Stimulated activated naive CD8-positive, alpha-beta T cell treated with anti-CD3 and anti-CD28 coated beads, Interleukin-15, Interleukin-2, amounts not matched to agents 100 ng/mL and 50 ng/mL, for 24 hours (primary cell): ENCODE results near the gene GTF2H4.
A peak's percentile ranks its signal among the peaks of the same experiment; 100 is the strongest.

Experiments
- H3K27ac Mint-ChIP-seq: one replicate; pipeline ENCODE4 v1.8.0; 2021; ENCODE audit warnings: mild to moderate bottlenecking, mixed read lengths
- H3K27me3 Mint-ChIP-seq: one replicate; pipeline ENCODE4 v1.8.0; 2021; ENCODE audit warnings: mixed read lengths
- H3K36me3 Mint-ChIP-seq: one replicate; pipeline ENCODE4 v1.8.0; 2021; ENCODE audit warnings: low read depth, mixed read lengths
- H3K4me1 Mint-ChIP-seq: one replicate; pipeline ENCODE4 v1.8.0; 2021; ENCODE audit warnings: low read depth, mixed read lengths
- H3K4me3 Mint-ChIP-seq: one replicate; pipeline ENCODE4 v1.8.0; 2021; ENCODE audit warnings: mild to moderate bottlenecking, mixed read lengths
- H3K9me3 Mint-ChIP-seq: one replicate; pipeline ENCODE4 v1.8.0; 2021; ENCODE audit warnings: mixed read lengths

Gene GTF2H4

DNA sequence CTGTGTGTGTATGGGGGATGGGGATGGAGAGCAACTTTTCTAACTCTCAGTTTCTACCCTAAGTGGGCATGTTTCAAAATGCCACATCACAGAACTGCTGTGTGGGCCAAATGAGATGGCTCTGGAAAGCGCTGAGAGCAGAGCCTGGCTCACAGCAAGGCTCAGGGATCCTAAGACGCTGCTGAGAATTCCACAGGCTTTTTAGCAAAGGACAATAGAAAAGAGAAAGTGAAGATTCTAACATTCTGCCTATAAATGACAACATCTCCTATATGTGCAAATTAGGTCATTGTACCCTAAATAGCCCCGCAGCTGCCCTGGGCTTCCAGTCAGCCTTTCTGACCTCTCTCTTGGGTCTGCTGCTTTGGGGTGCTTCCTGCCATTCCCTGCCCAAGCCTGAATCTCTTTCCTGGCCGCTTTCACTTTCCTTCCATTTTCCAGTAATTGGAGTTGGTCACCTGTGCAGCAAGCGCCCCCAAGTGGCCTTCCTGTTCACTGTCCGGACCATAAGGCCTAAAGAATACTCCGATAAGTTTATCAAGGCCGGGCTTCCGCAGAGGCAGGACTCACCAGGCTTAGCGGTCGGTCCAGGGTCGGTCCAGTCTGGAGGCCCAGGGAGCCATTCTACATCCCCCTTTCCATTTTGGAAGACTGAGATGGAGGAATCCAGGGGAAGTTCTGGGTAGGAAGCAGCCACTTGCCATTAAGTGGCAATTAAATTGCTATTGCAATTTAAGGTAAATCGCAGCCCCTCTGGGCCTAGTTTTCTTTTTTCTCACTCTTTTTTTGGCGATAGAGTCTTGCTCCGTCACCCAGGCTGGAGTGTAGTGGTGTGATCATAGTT lies 30.4 kb upstream of the GTF2H4 start:
- peak overlapping the region; percentile 67 for H3K4me3 Mint-ChIP-seq
- H3K9me3 Mint-ChIP-seq: peaks cover 4% of the 10 kb centered on the region
- H3K36me3 Mint-ChIP-seq: no peaks in the 10 kb centered on the region
- peak overlapping the region; percentile 90 for H3K27ac Mint-ChIP-seq
- no peaks in the 10 kb centered on the region for H3K27me3 Mint-ChIP-seq
- H3K4me1 Mint-ChIP-seq: peaks cover 51% of the 10 kb centered on the region

GRCh38 chr6:30879684-30880427 lies 28.2 kb upstream of the GTF2H4 start:
- H3K9me3 Mint-ChIP-seq: no peaks in the 10 kb centered on the region
- peaks cover 58% of the 10 kb centered on the region for H3K4me1 Mint-ChIP-seq
- H3K27me3 Mint-ChIP-seq: no peaks in the 10 kb centered on the region
- H3K27ac Mint-ChIP-seq: no peak overlapping the region
- no peaks in the 10 kb centered on the region for H3K36me3 Mint-ChIP-seq
- no peak overlapping the region for H3K4me3 Mint-ChIP-seq

DNA sequence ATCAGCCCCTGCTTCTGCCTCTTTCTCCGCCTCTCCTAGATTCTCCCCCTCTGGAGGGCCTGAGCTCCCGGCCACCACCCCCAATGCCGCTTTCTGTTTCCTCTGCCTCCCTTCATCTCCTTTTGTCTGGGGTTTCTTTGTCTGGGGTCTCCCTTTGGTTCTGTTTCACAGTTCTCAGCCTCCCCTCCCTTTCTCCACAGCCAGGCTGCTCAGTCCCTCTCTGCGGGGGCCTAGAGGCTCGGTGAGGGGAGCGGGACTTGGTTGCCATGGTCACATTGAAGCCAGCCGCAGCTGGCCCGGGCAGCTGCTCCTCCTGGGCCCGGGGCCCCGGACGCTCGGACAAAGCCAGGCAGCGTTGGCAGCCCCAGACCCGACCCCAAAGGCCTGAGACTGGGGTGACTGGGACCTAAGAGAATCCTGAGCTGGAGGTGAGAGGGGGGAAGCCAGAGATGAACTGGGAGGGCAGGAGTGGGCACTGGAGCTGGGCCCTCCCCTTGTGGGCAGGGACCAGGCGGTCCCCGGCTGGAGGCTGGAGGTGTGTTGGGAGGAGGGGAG lies 27.2 kb upstream of the GTF2H4 start:
- no peak overlapping the region for H3K4me3 Mint-ChIP-seq
- H3K36me3 Mint-ChIP-seq: no peaks in the 10 kb centered on the region
- no peaks in the 10 kb centered on the region for H3K9me3 Mint-ChIP-seq
- peaks cover 59% of the 10 kb centered on the region for H3K4me1 Mint-ChIP-seq
- no peak overlapping the region for H3K27ac Mint-ChIP-seq
- no peaks in the 10 kb centered on the region for H3K27me3 Mint-ChIP-seq

DNA sequence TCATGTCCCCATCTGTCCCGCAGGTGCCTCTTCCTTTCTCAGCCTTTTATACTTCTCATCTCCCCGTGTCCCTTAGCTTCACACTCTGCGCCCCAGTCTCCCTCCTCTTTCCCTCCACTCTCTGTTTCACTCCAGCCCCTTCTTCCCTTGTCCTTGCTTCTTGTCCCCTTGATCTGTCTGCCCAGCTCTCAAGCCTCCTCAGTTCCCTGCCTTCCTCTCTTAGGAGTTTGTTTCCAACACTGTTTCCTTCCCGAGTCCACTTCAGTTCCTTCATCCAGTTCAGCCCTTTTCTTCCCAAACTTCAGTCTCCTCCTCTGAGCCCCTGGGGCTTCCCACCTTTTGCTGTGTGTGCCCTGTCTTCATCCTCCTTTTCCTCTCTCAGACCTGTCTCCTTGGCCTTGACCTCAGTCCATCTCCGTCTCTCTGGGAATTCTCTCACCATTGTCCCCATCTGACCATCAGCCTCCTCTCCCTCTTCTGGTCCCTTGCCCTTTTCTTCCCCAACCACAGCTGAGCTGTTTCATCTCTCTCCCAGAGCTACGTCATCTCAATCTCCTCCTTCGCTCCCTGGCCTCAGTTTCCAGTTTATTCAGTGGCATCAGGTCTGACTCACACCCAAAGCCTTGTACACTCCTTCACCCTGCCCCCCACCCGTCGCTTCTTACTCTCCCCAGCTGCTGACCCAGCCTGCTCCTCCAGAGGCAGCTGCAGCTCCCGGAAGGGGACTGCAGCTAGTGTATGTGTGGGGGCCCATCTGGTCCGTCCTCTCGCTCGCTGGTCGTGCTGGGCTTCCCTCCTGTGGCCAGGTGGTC lies 26.4 kb upstream of the GTF2H4 start:
- Mint-ChIP-seq H3K9me3 (no peaks in the 10 kb centered on the region), H3K4me3 (no peak overlapping the region), H3K36me3 (no peaks in the 10 kb centered on the region), H3K27ac (peak overlapping the region; percentile 59), H3K4me1 (peaks cover 60% of the 10 kb centered on the region), H3K27me3 (no peaks in the 10 kb centered on the region)

DNA sequence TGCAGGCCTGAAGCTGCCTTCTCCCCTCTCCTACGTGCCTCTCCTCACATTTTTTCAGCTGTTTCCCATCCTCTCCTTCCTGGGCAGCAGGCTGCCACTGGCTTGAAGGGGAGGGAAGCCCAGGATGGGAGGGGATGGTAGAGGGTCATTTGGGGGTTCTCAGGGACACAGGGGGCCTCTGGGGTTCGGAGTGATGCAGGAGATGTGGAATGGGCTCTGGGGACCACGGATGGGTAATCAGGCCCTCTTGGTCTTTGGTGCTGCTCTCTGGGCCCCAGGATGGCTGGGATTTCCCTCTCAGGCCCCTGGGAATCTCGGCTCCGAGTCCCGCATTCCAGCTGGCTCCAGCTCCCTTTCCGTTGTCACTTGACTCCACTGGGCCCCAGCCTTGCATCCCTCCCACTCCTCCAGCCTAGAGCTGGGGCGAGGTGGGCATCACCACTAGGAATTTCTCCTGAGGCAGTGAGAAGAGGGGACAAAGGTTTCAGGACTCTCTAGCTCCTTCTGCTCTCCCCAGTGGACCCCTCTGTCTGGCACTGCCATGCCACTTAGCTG lies 25.7 kb upstream of the GTF2H4 start:
- peaks cover 57% of the 10 kb centered on the region for H3K4me1 Mint-ChIP-seq
- H3K9me3 Mint-ChIP-seq: no peaks in the 10 kb centered on the region
- H3K4me3 Mint-ChIP-seq: no peak overlapping the region
- no peaks in the 10 kb centered on the region for H3K27me3 Mint-ChIP-seq
- no peaks in the 10 kb centered on the region for H3K36me3 Mint-ChIP-seq
- H3K27ac Mint-ChIP-seq: no peak overlapping the region

- Mint-ChIP-seq H3K27me3 (no peaks in the 10 kb centered on the region), H3K4me3 (peak overlapping the region; percentile 73), H3K4me1 (peaks cover 50% of the 10 kb centered on the region), H3K36me3 (no peaks in the 10 kb centered on the region), H3K27ac (peak overlapping the region; percentile 51), H3K9me3 (no peaks in the 10 kb centered on the region)
Observed at GRCh38 chr6:30882759-30883684, 25.0 kb upstream of the GTF2H4 start.

DNA sequence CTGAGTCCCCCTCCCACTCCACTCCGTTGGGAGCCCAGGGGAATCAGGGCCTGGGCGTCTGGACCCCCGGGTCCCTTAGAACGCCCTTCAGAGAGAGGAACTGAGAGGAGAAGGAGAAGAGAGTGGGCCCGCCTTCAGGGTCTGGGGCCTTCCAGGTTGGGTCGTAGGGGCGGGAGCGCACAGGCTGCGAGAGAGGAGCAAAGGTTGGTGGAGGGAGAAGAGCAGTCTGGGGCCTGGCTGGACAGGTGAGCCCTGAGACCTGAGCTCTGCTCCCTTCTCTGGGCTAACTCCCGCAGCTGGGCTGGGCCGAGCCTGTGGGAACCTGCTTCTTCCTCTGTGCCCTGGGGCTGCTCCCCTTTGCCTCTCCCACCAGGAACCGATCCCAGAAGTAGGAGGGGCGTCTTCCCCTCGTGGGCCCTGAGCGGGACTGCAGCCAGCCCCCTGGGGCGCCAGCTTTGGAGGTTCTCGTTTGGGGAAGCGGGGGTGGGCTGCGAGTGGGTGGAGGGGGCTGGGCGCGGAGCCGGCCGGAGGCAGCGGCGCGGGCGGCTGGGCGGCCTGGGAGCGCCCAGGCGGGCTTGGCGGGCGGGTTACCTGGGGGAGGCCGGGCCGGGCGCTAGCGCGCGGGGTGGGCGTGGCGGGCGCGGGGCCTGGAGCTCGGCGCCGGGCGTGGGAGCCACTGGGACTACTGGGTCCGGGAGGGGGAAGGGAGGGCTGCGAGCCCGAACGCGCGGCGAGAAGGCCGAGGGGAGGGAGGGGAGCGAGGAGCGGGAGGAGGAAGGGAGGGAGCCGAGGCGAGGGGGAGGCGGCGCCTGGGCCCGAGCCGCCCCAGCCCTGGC lies 24.1 kb upstream of the GTF2H4 start, which contains the start of gene DDR1:
TSS of gene DDR1 (plus strand) at position 835 of the 836 bp plus-strand sequence. CDS start 4,211 bp downstream, outside the sequence.
- Mint-ChIP-seq H3K27ac (peak within 1 kb of the TSS; percentile 73), H3K27me3 (no peaks in the 10 kb centered on the region), H3K36me3 (no peaks in the 10 kb centered on the region), H3K9me3 (no peaks in the 10 kb centered on the region), H3K4me1 (peaks cover 43% of the 10 kb centered on the region), H3K4me3 (peak within 1 kb of the TSS; percentile 76)

DNA sequence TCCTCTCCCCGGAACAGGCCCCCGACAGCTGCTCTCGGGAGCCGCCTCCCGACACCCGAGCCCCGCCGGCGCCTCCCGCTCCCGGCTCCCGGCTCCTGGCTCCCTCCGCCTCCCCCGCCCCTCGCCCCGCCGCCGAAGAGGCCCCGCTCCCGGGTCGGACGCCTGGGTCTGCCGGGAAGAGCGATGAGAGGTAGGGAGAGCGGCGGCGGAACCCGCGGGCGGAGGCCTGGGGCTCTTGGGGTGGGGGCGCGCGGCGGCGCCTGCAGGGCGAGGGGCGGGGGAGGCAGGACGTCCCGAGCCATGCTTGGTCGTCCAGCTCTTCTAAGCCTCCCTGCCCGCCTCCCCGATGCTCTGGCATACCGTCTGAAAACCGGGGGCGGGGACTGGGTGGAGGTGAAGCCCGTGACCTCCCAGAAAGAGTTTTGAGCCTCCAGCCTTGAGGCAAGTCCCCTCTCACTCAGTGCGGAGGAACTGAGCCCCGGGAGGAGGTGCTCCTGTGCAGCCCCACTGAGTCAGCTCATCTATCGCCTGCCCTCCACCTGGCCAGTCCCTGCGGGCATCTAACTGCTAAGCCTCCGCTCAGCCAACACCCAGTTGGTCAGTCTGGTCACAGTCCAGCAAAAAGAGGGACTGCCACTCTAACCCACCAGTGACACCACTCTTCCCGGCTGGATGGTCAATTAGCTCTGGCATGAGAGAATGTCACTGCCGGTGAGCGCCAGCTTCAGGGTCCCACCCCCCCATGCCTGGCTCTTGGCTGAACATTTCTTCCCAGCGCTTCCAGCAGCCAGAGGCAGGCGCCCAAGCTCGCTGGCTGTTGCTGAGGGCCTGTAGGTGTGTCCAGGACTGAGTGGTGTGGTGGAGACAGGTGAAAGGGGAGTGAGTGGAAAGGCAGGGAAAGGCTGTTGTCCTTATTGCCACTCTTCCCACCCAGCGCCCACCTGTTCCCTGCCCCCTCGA lies 23.2 kb upstream of the GTF2H4 start:
- H3K9me3 Mint-ChIP-seq: no peaks in the 10 kb centered on the region
- H3K4me3 Mint-ChIP-seq: peak overlapping the region; percentile 76
- peaks cover 39% of the 10 kb centered on the region for H3K4me1 Mint-ChIP-seq
- H3K36me3 Mint-ChIP-seq: no peaks in the 10 kb centered on the region
- peak overlapping the region; percentile 73 for H3K27ac Mint-ChIP-seq
- H3K27me3 Mint-ChIP-seq: no peaks in the 10 kb centered on the region

DNA sequence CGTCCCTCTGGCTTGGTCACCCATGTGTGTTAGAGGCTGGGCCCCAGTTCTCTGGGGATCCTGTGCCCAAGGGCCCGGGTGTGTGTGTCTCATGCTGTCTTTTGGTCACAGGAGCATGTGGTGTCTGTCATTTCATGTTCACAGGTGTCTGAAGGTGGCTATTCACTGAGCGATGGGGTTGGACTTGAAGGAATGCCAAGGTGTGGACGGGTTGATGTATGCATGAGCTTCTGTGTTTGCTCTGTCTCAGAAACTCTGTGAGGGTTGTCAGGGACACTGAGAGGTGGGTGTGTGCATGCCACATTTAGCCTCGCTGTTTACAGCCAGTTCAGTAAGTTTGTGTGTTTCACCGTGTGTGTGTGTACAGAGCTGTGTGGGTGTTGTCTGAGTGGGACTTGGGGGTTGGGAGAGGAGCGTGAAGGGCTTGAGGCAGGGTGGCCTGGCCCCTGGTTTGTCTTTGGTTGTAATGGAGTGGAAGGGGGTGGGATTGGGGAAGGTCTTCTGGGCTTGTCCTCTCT lies 22.5 kb upstream of the GTF2H4 start:
- Mint-ChIP-seq H3K27ac (peak overlapping the region; percentile 73), H3K9me3 (no peaks in the 10 kb centered on the region), H3K4me1 (peaks cover 37% of the 10 kb centered on the region), H3K27me3 (no peaks in the 10 kb centered on the region), H3K36me3 (no peaks in the 10 kb centered on the region), H3K4me3 (peak overlapping the region; percentile 76)

DNA sequence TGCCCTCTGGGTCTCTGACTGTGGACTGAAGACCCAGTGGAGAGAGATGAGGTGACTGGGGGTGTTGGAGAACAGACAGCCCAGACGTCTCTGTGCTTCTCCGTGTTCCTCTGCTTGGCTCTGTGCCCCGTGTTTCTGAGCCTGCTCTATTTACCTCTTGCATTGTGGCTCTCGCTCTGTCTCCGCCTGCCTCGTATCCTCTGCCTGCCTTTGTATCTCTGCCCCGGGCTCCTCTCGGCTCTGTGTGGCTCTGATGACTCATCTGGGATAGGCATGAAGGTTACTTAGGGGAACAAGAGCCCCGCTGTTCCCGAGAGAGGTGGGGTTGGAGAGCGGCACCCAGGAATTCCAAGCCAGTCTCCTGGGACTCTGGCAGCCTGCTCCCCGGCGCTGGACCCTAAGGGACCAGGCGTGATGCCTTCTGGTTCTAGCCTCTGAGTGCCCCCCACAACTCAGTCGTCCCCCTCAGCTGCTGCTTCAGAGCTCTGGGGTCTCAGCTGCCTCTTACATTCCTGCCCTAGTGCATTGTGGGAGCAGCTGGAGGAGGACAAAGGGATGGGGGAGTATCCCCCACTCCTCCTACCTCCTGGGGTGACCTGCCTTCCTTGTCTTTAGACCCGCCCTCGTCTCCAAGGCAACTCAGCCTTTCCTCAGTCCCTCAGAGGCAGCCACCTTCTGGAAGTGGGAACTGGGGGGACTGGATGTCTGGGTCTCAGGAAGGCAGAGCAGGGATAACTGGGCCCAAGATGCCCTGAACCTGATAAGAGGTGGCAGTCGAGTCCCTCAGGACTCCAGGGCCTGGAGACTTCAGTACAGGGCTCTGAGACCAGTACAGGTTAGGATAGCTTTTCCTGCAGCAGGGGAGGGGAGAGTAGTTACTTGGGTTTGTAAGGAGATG lies 21.8 kb upstream of the GTF2H4 start:
- Mint-ChIP-seq H3K4me1 (peaks cover 37% of the 10 kb centered on the region), H3K9me3 (no peaks in the 10 kb centered on the region), H3K36me3 (no peaks in the 10 kb centered on the region), H3K27me3 (no peaks in the 10 kb centered on the region), H3K27ac (peak overlapping the region; percentile 73), H3K4me3 (peak overlapping the region; percentile 76)

DNA sequence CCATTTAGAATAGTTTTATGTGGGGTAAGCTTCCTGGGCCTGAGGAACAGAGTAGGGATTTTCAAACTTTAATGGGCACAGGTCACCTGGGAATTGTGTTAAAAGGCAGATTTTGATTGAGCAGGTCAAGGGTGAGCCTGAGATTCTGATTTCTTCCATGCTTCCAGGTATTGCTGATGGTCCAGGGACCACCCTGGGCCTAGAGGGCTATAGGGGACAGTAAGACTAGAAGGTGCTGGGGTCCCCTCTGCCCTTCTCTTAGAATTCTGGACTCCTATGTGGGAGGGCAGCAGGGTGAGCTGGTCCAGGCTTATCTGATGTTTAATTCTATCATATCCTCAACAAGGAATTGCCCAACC lies 21.1 kb upstream of the GTF2H4 start:
- peak overlapping the region; percentile 40 for H3K27ac Mint-ChIP-seq
- H3K4me3 Mint-ChIP-seq: no peak overlapping the region
- H3K9me3 Mint-ChIP-seq: no peaks in the 10 kb centered on the region
- H3K36me3 Mint-ChIP-seq: no peaks in the 10 kb centered on the region
- no peaks in the 10 kb centered on the region for H3K27me3 Mint-ChIP-seq
- H3K4me1 Mint-ChIP-seq: peaks cover 35% of the 10 kb centered on the region
